GM23248 (cell line): ENCODE data around the gene KIR2DL3. TPM values are rescaled to one million over a fixed set of nuclear protein-coding genes. Genes with fewer than 3 reads are reported as not detected.
"Not testable (repeated sequence)": the region's sequence is repeated elsewhere in the genome, so short reads cannot be mapped to it uniquely, and the experiment has no call there.

Experiments used
- DNase-seq: peaks from one replicate; pipeline ENCODE4 v3.0.0-alpha.2; 2015
- H2AFZ ChIP-seq: fragments of 200-600 bp; sonication (generic); 2 replicates; pipeline ENCODE4 v1.6.1; 2016; ENCODE audit warnings: antibody characterized with exemption
- H3F3A ChIP-seq: fragments of 200-600 bp; sonication (generic); 2 replicates; pipeline ENCODE4 v1.6.1; 2016; ENCODE audit warnings: mild to moderate bottlenecking, antibody characterized with exemption, mixed run types; ENCODE audit not compliant: insufficient read depth
- H3K27ac ChIP-seq: fragments of 200-600 bp; sonication (generic); 2 replicates; pipeline ENCODE4 v1.5.1; 2016; ENCODE audit warnings: mild to moderate bottlenecking
- H3K27me3 ChIP-seq: fragments of 200-600 bp; sonication (generic); replicated peaks from 2 replicates; pipeline ENCODE4 v1.6.1; 2016; ENCODE audit warnings: mild to moderate bottlenecking; ENCODE audit not compliant: insufficient read depth
- H3K36me3 ChIP-seq: fragments of 200-600 bp; sonication (generic); 2 replicates; pipeline ENCODE4 v1.6.1; 2016; ENCODE audit warnings: low read depth, mild to moderate bottlenecking
- H3K4me1 ChIP-seq: fragments of 200-600 bp; sonication (generic); 2 replicates; pipeline ENCODE4 v1.6.1; 2016; ENCODE audit warnings: mild to moderate bottlenecking; ENCODE audit not compliant: insufficient read depth
- H3K4me2 ChIP-seq: fragments of 200-600 bp; sonication (generic); one replicate; pipeline ENCODE4 v1.6.1; 2016; ENCODE audit warnings: mild to moderate bottlenecking; ENCODE audit not compliant: unreplicated experiment
- H3K4me3 ChIP-seq: fragments of 200-600 bp; sonication (generic); 2 replicates; pipeline ENCODE4 v1.5.1; 2016; ENCODE audit warnings: mild to moderate bottlenecking
- H3K79me2 ChIP-seq: fragments of 200-600 bp; sonication (generic); 2 replicates; pipeline ENCODE4 v1.6.1; 2016; ENCODE audit warnings: mild to moderate bottlenecking; ENCODE audit not compliant: insufficient read depth
- H3K9ac ChIP-seq: fragments of 200-600 bp; sonication (generic); 2 replicates; pipeline ENCODE4 v1.6.1; 2016; ENCODE audit warnings: mild to moderate bottlenecking
- H3K9me2 ChIP-seq: fragments of 200-600 bp; sonication (generic); 2 replicates; pipeline ENCODE4 v1.6.1; 2016; ENCODE audit warnings: mixed run types, mild to moderate bottlenecking, moderate library complexity; ENCODE audit not compliant: insufficient read depth
- H3K9me3 ChIP-seq: fragments of 200-600 bp; sonication (generic); one replicate; pipeline ENCODE4 v1.6.1; 2017; ENCODE audit warnings: low read depth
- H4K20me1 ChIP-seq: fragments of 200-600 bp; sonication (generic); 2 replicates; pipeline ENCODE4 v1.6.0; 2016; ENCODE audit not compliant: insufficient read depth
- WGBS, 2 experiments: methylation state at CpG; one replicate each; pipeline ENCODE4 v1.1.6; 2015 to 2017; ENCODE audit warnings: low lambda C conversion rate in 2 of 2, low coverage in 1 of 2; ENCODE audit errors: missing lambda C conversion rate in 2 of 2; 5-methylcytosine and 5-hydroxymethylcytosine counted together
- in situ Hi-C: fragments of 300-500 bp; cut with MboI; formaldehyde crosslinking; loops from 2 replicates; pipeline ENCODE4 v1.15.0; 2020
- polyA plus RNA-seq: library from polyadenylated mRNA; unstranded; fragments of >200 nt; fragmentation: Nextera tagmentation; extraction: Ambion mirVana; gene quantifications from 2 replicates; pipeline ENCODE4 v1.2.1, GENCODE V29; 2016
- total RNA-seq: library from RNA; depleted of rRNA; stranded (reverse); fragments of >200 nt; shearing (Covaris generic); gene quantifications from 2 replicates; pipeline ENCODE4 v1.2.3, GENCODE V29; 2014

KIR2DL3 gene
- total and polyA plus RNA-seq, 2 experiments from 2014 or later = not detected

GRCh38 chr19:54775095-54775815 lies 36.9 kb downstream of the KIR2DL3 start:
- H3K4me3 ChIP-seq, H3K79me2 ChIP-seq, H3K36me3 ChIP-seq, H3K9me2 ChIP-seq, H3K27ac ChIP-seq, H3F3A ChIP-seq, H2AFZ ChIP-seq, H3K9ac ChIP-seq, H4K20me1 ChIP-seq, in situ Hi-C loops, DNase-seq, H3K4me2 ChIP-seq, H3K9me3 ChIP-seq, H3K4me1 ChIP-seq, H3K27me3 ChIP-seq: not testable (repeated sequence)
- WGBS, 2 experiments = 22 to 24% methylated on average over 12 of the region's 12 CpGs

DNA sequence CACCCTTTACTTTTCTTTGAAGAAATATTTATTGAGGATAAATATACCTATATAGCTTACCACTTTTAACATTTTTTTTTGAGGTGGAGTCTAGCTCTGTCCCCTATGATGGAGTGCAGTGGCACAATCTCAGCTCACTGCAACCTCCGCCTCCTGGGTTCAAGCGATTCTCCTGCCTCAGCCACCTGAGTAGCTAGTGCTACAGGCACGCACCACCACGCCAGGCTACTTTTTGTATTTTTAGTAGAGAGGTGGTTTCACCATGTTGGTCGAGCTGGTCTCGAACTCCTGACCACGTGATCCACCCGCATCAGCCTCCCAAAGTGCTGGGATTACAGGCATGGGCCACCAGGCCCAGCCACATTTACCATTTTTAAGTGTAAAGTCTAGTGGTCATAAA lies 37.5 kb downstream of the KIR2DL3 start:
- H3K4me3 ChIP-seq, in situ Hi-C loops, H3K27ac ChIP-seq, H3K79me2 ChIP-seq, H3K9me2 ChIP-seq, H3K9me3 ChIP-seq, H3K27me3 ChIP-seq, DNase-seq, H4K20me1 ChIP-seq, H3K36me3 ChIP-seq, H3K9ac ChIP-seq, H2AFZ ChIP-seq, H3F3A ChIP-seq, H3K4me1 ChIP-seq, H3K4me2 ChIP-seq: not testable (repeated sequence)
- 47 to 49% methylated on average over 8 of the region's 8 CpGs for WGBS, 2 experiments

DNA sequence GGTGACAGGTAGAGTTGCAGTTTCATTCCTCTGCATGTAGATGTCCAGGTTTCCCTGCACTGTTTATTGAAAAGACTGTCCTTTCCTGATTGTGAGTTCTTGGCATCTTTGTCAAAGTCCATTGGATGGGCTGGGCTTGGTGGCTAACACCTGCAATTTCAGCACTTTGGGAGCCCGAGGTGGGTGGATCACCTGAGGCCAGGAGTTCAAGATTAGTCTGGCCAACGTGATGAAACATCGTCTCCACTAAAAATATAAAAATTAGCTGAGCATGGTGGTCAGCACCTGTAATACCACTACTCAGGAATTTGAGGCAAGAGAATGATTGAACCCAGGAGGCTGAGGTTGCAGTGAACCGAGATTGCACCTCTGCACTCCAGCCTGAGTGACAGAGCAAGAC lies 39.5 kb downstream of the KIR2DL3 start:
- H3K9me3 ChIP-seq, H3K9ac ChIP-seq, DNase-seq, H3K27ac ChIP-seq, H4K20me1 ChIP-seq, H3K9me2 ChIP-seq, H3K4me2 ChIP-seq, H3F3A ChIP-seq, H3K27me3 ChIP-seq, H2AFZ ChIP-seq, H3K36me3 ChIP-seq, in situ Hi-C loops, H3K4me1 ChIP-seq, H3K79me2 ChIP-seq, H3K4me3 ChIP-seq: not testable (repeated sequence)
- 10 to 20% methylated on average over 4 of the region's 4 CpGs for WGBS, 2 experiments

DNA sequence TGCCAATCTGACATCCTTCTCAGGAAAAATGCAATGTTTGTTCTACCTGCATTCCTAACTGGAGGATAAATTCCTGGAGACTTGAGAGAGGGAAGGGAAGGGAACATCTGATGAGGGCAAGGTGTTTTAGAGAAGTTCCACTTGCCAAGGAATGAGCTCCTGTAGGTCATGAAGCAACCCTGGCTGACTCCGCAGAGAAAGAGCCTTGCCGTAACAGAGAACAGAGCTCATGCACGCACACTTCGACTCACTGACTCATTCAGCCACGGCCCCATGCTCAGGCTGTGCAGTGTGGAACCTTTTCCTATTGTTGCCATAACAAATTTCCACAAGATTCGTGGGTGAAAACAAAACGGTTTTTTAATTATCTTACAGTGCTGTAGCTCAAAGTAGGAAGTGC lies 40.6 kb downstream of the KIR2DL3 start:
- H3K27ac ChIP-seq, H3K36me3 ChIP-seq, H3K4me1 ChIP-seq, H3K79me2 ChIP-seq, H3K4me2 ChIP-seq, DNase-seq, H4K20me1 ChIP-seq, H3F3A ChIP-seq, in situ Hi-C loops, H3K9me2 ChIP-seq, H2AFZ ChIP-seq, H3K9ac ChIP-seq, H3K27me3 ChIP-seq, H3K9me3 ChIP-seq, H3K4me3 ChIP-seq: not testable (repeated sequence)
- WGBS, 2 experiments = 36 to 46% methylated on average over 7 of the region's 7 CpGs

GRCh38 chr19:54782916-54783315 lies 44.6 kb downstream of the KIR2DL3 start:
- H3F3A ChIP-seq, H3K9me2 ChIP-seq, H3K4me3 ChIP-seq, H3K27me3 ChIP-seq, H3K9ac ChIP-seq, H3K4me1 ChIP-seq, H3K27ac ChIP-seq, H4K20me1 ChIP-seq, H2AFZ ChIP-seq, H3K36me3 ChIP-seq, H3K79me2 ChIP-seq, in situ Hi-C loops, H3K9me3 ChIP-seq, H3K4me2 ChIP-seq, DNase-seq: not testable (repeated sequence)
- 16 to 17% methylated on average over 4 of the region's 4 CpGs for WGBS, 2 experiments

GRCh38 chr19:54786091-54786723 lies 47.9 kb downstream of the KIR2DL3 start:
- H3K9me3 ChIP-seq, H3K9me2 ChIP-seq, H4K20me1 ChIP-seq, DNase-seq, H3K36me3 ChIP-seq, H3F3A ChIP-seq, H3K27me3 ChIP-seq, H2AFZ ChIP-seq, H3K4me2 ChIP-seq, H3K4me3 ChIP-seq, H3K27ac ChIP-seq, H3K9ac ChIP-seq, H3K4me1 ChIP-seq, H3K79me2 ChIP-seq, in situ Hi-C loops: not testable (repeated sequence)
- 53 to 54% methylated on average over 24 of the region's 24 CpGs for WGBS, 2 experiments

DNA sequence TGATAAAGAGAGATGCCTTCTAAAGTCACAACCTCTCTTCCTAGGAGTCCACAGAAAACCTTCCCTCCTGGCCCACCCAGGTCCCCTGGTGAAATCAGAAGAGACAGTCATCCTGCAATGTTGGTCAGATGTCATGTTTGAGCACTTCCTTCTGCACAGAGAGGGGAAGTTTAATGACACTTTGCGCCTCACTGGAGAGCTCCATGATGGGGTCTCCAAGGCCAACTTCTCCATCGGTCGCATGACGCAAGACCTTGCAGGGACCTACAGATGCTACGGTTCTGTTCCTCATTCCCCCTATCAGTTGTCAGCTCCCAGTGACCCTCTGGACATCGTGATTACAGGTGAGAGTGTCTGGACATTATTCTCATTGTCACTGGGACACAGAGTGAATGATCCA lies 49.8 kb downstream of the KIR2DL3 start:
- in situ Hi-C loops, H3K4me1 ChIP-seq, H3K9me2 ChIP-seq, H3K9me3 ChIP-seq, H3K9ac ChIP-seq, DNase-seq, H2AFZ ChIP-seq, H3F3A ChIP-seq, H3K27me3 ChIP-seq, H3K4me2 ChIP-seq, H3K27ac ChIP-seq, H4K20me1 ChIP-seq, H3K36me3 ChIP-seq, H3K79me2 ChIP-seq, H3K4me3 ChIP-seq: not testable (repeated sequence)
- 24 to 28% methylated on average over 6 of the region's 6 CpGs for WGBS, 2 experiments
